Measurements from ENCODE around the gene MEP1A. TPM values are rescaled to one million over a fixed set of nuclear protein-coding genes. Genes with fewer than 3 reads are reported as not detected.

MEP1A gene
- polyA plus RNA-seq, 2 of the 4 experiments (the other 2 are of a cell fraction): not detected

DNA sequence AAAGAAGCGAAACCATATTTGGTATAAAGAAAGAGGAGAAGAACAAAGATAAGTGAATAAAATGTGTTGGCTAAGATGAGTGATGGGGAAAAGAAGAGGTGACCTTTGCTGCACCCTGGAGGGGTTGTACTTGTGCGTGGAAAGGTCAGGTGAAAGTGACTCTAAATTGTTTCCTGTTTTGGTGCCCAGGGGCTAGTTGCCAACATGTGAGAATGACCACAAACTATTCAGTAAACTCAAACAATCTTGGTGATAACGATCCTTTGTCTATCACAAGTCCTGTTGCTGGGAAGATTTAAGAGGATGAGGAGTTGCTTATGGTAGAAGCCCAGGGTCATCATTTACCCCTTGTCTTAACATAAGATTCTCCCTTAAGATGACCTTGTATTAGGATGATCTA is 70.6 kb downstream of the MEP1A start:
- no peak overlapping the region for H3K4me2 ChIP-seq
- no peaks in the 10 kb centered on the region for H3K4me1 ChIP-seq
- ChIA-PET POLR2A (no interaction called here), CTCF (interaction anchor here (0.6 to 1.6 kb wide), 2 partner anchors 8 to 167 kb away, joined by 3 to 6 read pairs; no protein-coding TSS in a partner anchor)
- DNase-seq (ENCODE audit: low read depth in 1 of 2, low spot score in 1 of 2) (no peak), ATAC-seq (no peak), FAIRE-seq (no peak)
- no peaks in the 10 kb centered on the region for H3K9me3 ChIP-seq
- WGBS (ENCODE audit: missing lambda C conversion rate): 54% methylated on average over 3 of the region's 3 CpGs
- TF ChIP-seq, protein P1, sequence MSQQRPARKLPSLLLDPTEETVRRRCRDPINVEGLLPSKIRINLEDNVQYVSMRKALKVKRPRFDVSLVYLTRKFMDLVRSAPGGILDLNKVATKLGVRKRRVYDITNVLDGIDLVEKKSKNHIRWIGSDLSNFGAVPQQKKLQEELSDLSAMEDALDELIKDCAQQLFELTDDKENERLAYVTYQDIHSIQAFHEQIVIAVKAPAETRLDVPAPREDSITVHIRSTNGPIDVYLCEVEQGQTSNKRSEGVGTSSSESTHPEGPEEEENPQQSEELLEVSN (IDR thresholded peaks at IDR 0.05; ENCODE audit: borderline replicate concordance, low read depth): no peak
- TF ChIP-seq BHLHE40 (IDR thresholded peaks at IDR 0.05; ENCODE audit: low read depth, low read length) (no peak), NFE2L2 (conservative IDR thresholded peaks at IDR 0.05; ENCODE audit: low read length) (no peak), ZNF302 (CRISPR knock-in tag; IDR thresholded peaks at IDR 0.05) (no peak), RAD21 (conservative IDR thresholded peaks at IDR 0.05 in 1 of 2, IDR thresholded peaks at IDR 0.05 in 1 of 2) (no peak), NPAS2 (CRISPR knock-in tag; IDR thresholded peaks at IDR 0.05; ENCODE audit: borderline replicate concordance) (no peak), CEBPB (IDR thresholded peaks at IDR 0.05) (no peak), MAZ (IDR thresholded peaks at IDR 0.05; ENCODE audit: borderline replicate concordance, low read depth, low read length) (no peak), CBX8 (IDR thresholded peaks at IDR 0.05) (no peak), POLR2A (IDR thresholded peaks at IDR 0.05; ENCODE audit: low read length) (no peak), MAFK (IDR thresholded peaks at IDR 0.05; ENCODE audit: partially characterized antibody) (no peak)
- TF ChIP-seq, protein P2, sequence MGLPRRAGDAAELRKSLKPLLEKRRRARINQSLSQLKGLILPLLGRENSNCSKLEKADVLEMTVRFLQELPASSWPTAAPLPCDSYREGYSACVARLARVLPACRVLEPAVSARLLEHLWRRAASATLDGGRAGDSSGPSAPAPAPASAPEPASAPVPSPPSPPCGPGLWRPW (IDR thresholded peaks at IDR 0.05): no peak
- TF ChIP-seq, protein P3, sequence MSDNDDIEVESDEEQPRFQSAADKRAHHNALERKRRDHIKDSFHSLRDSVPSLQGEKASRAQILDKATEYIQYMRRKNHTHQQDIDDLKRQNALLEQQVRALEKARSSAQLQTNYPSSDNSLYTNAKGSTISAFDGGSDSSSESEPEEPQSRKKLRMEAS (IDR thresholded peaks at IDR 0.05): no peak
- TF ChIP-seq, protein P4, sequence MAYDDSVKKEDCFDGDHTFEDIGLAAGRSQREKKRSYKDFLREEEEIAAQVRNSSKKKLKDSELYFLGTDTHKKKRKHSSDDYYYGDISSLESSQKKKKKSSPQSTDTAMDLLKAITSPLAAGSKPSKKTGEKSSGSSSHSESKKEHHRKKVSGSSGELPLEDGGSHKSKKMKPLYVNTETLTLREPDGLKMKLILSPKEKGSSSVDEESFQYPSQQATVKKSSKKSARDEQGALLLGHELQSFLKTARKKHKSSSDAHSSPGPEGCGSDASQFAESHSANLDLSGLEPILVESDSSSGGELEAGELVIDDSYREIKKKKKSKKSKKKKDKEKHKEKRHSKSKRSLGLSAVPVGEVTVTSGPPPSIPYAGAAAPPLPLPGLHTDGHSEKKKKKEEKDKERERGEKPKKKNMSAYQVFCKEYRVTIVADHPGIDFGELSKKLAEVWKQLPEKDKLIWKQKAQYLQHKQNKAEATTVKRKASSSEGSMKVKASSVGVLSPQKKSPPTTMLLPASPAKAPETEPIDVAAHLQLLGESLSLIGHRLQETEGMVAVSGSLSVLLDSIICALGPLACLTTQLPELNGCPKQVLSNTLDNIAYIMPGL (CRISPR knock-in tag; IDR thresholded peaks at IDR 0.05; ENCODE audit: borderline replicate concordance): no peak
- TF ChIP-seq, protein P5, sequence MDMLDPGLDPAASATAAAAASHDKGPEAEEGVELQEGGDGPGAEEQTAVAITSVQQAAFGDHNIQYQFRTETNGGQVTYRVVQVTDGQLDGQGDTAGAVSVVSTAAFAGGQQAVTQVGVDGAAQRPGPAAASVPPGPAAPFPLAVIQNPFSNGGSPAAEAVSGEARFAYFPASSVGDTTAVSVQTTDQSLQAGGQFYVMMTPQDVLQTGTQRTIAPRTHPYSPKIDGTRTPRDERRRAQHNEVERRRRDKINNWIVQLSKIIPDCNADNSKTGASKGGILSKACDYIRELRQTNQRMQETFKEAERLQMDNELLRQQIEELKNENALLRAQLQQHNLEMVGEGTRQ (IDR thresholded peaks at IDR 0.05): no peak
- H3K4me3 ChIP-seq: no peak overlapping the region
- no peak overlapping the region for H3K27ac ChIP-seq

DNA sequence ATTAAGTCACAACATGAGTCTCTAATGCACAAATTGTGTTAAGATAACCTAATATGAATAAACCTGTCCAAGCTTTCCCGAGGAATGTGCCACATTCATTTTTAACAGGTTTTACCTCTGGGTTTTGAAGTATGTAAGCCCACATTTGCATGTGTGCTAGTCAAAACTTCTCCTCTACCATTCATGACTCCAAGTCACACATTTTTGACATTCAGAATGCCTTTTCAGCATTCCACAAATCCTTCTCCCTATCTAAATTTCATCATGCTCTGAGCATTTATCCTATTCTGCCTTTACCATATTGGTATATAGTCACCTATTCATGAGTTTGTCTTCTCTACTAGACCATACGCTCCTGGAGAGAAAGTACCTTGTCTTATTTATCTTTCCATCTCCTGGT is 72.0 kb downstream of the MEP1A start:
- WGBS (ENCODE audit: missing lambda C conversion rate): 62% methylated on average over 2 of the region's 2 CpGs
- no peaks in the 10 kb centered on the region for H3K9me3 ChIP-seq
- ChIA-PET CTCF (interaction anchor here (1.6 to 2.1 kb wide), 2 partner anchors 9 to 16 kb away, joined by 6 to 7 read pairs; no protein-coding TSS in a partner anchor), POLR2A (no interaction called here)
- FAIRE-seq (no peak), DNase-seq (ENCODE audit: low read depth in 1 of 2, low spot score in 1 of 2) (no peak), ATAC-seq (no peak)
- no peaks in the 10 kb centered on the region for H3K4me1 ChIP-seq
- TF ChIP-seq, protein P5 (IDR thresholded peaks at IDR 0.05): no peak
- no peak for TF ChIP-seq RARB (CRISPR knock-in tag; IDR thresholded peaks at IDR 0.05)
- TF ChIP-seq RCOR1 (IDR thresholded peaks at IDR 0.05; ENCODE audit: low read depth, low read length): no peak
- TF ChIP-seq HDAC2 (IDR thresholded peaks at IDR 0.05): no peak
- no peak for TF ChIP-seq HOXB5 (CRISPR knock-in tag; IDR thresholded peaks at IDR 0.05)
- TF ChIP-seq KDM5A (IDR thresholded peaks at IDR 0.05): no peak
- TF ChIP-seq, protein P6, sequence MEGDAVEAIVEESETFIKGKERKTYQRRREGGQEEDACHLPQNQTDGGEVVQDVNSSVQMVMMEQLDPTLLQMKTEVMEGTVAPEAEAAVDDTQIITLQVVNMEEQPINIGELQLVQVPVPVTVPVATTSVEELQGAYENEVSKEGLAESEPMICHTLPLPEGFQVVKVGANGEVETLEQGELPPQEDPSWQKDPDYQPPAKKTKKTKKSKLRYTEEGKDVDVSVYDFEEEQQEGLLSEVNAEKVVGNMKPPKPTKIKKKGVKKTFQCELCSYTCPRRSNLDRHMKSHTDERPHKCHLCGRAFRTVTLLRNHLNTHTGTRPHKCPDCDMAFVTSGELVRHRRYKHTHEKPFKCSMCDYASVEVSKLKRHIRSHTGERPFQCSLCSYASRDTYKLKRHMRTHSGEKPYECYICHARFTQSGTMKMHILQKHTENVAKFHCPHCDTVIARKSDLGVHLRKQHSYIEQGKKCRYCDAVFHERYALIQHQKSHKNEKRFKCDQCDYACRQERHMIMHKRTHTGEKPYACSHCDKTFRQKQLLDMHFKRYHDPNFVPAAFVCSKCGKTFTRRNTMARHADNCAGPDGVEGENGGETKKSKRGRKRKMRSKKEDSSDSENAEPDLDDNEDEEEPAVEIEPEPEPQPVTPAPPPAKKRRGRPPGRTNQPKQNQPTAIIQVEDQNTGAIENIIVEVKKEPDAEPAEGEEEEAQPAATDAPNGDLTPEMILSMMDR (IDR thresholded peaks at IDR 0.05): no peak
- TF ChIP-seq, protein P1 (IDR thresholded peaks at IDR 0.05; ENCODE audit: borderline replicate concordance, low read depth): no peak
- no peak for TF ChIP-seq MAFK (IDR thresholded peaks at IDR 0.05; ENCODE audit: partially characterized antibody)
- H3K4me3 ChIP-seq: no peak overlapping the region
- H3K4me2 ChIP-seq: no peak overlapping the region
- no peak overlapping the region for H3K27ac ChIP-seq

Data from A549 (cell line).